ENCODE results near the gene MYF6. TPM values are rescaled to one million over a fixed set of nuclear protein-coding genes. Genes with fewer than 3 reads are reported as not detected.
"Not testable (repeated sequence)": the region's sequence is repeated elsewhere in the genome, so short reads cannot be mapped to it uniquely, and the experiment has no call there.

MYF6 gene
- total RNA-seq (not detected), polyA plus RNA-seq (not detected)
- long read RNA-seq, donor 1, result 0 reads
- long read RNA-seq, donor 2, result 0 reads

GRCh38 chr12:80707126-80707829 lies at the start of gene MYF6:
MYF6 (plus strand) TSS chr12:80707634; CDS start chr12:80707720, 86 bp downstream.
- Histone ChIP-seq H3K27ac (ENCODE audit: low read depth in 1 of 2, low read length in 2 of 2) (no peak within 1 kb of the TSS), H3K36me3 (ENCODE audit: control insufficient read depth in 1 of 2, insufficient read depth in 2 of 2, low read length in 1 of 2) (no peaks in the 10 kb centered on the region), H3K4me3 (ENCODE audit: low read length in 2 of 2) (no peak within 1 kb of the TSS), H3K4me1 (ENCODE audit: control insufficient read depth in 1 of 2, insufficient read depth in 2 of 2, low read length in 2 of 2) (no peaks in the 10 kb centered on the region), H3K27me3 (ENCODE audit: control insufficient read depth in 1 of 2, insufficient read depth in 2 of 2, low read length in 1 of 2) (no peaks in the 10 kb centered on the region), H3K9me3 (ENCODE audit: control insufficient read depth, low read length) (peaks cover 1% of the 10 kb centered on the region)
- 82 to 84% methylated on average over 4 of the region's 4 CpGs for WGBS, 2 donors
- DNase-seq (no peak), ATAC-seq (ENCODE audit: low FRiP score) (no peak)
- intact Hi-C loops (cut with DNase I), result no loop called here

GRCh38 chr12:80659512-80660063 lies 47.8 kb upstream of the MYF6 start:
- Histone ChIP-seq H3K4me3 (ENCODE audit: low read length in 2 of 2) (no peak overlapping the region), H3K9me3 (ENCODE audit: control insufficient read depth, low read length) (no peaks in the 10 kb centered on the region), H3K27me3 (ENCODE audit: control insufficient read depth in 1 of 2, insufficient read depth in 2 of 2, low read length in 1 of 2) (no peaks in the 10 kb centered on the region), H3K36me3 (ENCODE audit: control insufficient read depth in 1 of 2, insufficient read depth in 2 of 2, low read length in 1 of 2) (no peaks in the 10 kb centered on the region), H3K4me1 (ENCODE audit: control insufficient read depth in 1 of 2, insufficient read depth in 2 of 2, low read length in 2 of 2) (no peaks in the 10 kb centered on the region), H3K27ac (ENCODE audit: low read depth in 1 of 2, low read length in 2 of 2) (no peak overlapping the region)
- ATAC-seq (ENCODE audit: low FRiP score) (no peak), DNase-seq (no peak)
- intact Hi-C loops (cut with DNase I), result no loop called here
- WGBS, 2 donors, result 78 to 88% methylated on average over 5 of the region's 5 CpGs

- no peaks in the 10 kb centered on the region for H3K36me3 ChIP-seq (ENCODE audit: control insufficient read depth in 1 of 2, insufficient read depth in 2 of 2, low read length in 1 of 2)
- ATAC-seq (ENCODE audit: low FRiP score) (no peak), DNase-seq (no peak)
- H3K9me3 ChIP-seq (ENCODE audit: control insufficient read depth, low read length), result no peaks in the 10 kb centered on the region
- H3K4me1 ChIP-seq (ENCODE audit: control insufficient read depth in 1 of 2, insufficient read depth in 2 of 2, low read length in 2 of 2), result no peaks in the 10 kb centered on the region
- H3K27me3 ChIP-seq (ENCODE audit: control insufficient read depth in 1 of 2, insufficient read depth in 2 of 2, low read length in 1 of 2), result no peaks in the 10 kb centered on the region
- no peak overlapping the region for H3K27ac ChIP-seq (ENCODE audit: low read depth in 1 of 2, low read length in 2 of 2)
- intact Hi-C loops (cut with DNase I), result no loop called here
- H3K4me3 ChIP-seq (ENCODE audit: low read length in 2 of 2), result no peak overlapping the region
Measured at GRCh38 chr12:80662586-80662985, 44.8 kb upstream of the MYF6 start.

- Histone ChIP-seq H3K27me3 (ENCODE audit: control insufficient read depth in 1 of 2, insufficient read depth in 2 of 2, low read length in 1 of 2) (no peaks in the 10 kb centered on the region), H3K27ac (ENCODE audit: low read depth in 1 of 2, low read length in 2 of 2) (no peak overlapping the region), H3K4me3 (ENCODE audit: low read length in 2 of 2) (no peak overlapping the region), H3K36me3 (ENCODE audit: control insufficient read depth in 1 of 2, insufficient read depth in 2 of 2, low read length in 1 of 2) (no peaks in the 10 kb centered on the region), H3K4me1 (ENCODE audit: control insufficient read depth in 1 of 2, insufficient read depth in 2 of 2, low read length in 2 of 2) (no peaks in the 10 kb centered on the region), H3K9me3 (ENCODE audit: control insufficient read depth, low read length) (no peaks in the 10 kb centered on the region)
- no peak for DNase-seq
- no peak for ATAC-seq (ENCODE audit: low FRiP score)
- WGBS, 2 donors, result 66% methylated on average over 5 of the region's 5 CpGs
- intact Hi-C loops (cut with DNase I), result no loop called here
Measured at GRCh38 chr12:80670214-80670613, 37.2 kb upstream of the MYF6 start.

- intact Hi-C loops (cut with DNase I); H3K4me1 ChIP-seq (ENCODE audit: control insufficient read depth in 1 of 2, insufficient read depth in 2 of 2, low read length in 2 of 2); H3K36me3 ChIP-seq (ENCODE audit: control insufficient read depth in 1 of 2, insufficient read depth in 2 of 2, low read length in 1 of 2); H3K27ac ChIP-seq (ENCODE audit: low read depth in 1 of 2, low read length in 2 of 2); H3K4me3 ChIP-seq (ENCODE audit: low read length in 2 of 2); ATAC-seq (ENCODE audit: low FRiP score); H3K27me3 ChIP-seq (ENCODE audit: control insufficient read depth in 1 of 2, insufficient read depth in 2 of 2, low read length in 1 of 2); H3K9me3 ChIP-seq (ENCODE audit: control insufficient read depth, low read length): not testable (repeated sequence)
- 90 to 92% methylated on average over 13 of the region's 13 CpGs for WGBS, 2 donors
- peak in 1 of 2 donors; percentile 36 for DNase-seq
Measured at GRCh38 chr12:80676042-80676636, 31.3 kb upstream of the MYF6 start.

GRCh38 chr12:80676856-80677255 lies 30.6 kb upstream of the MYF6 start:
- ATAC-seq (ENCODE audit: low FRiP score) (no peak), DNase-seq (no peak)
- Histone ChIP-seq H3K27me3 (ENCODE audit: control insufficient read depth in 1 of 2, insufficient read depth in 2 of 2, low read length in 1 of 2) (no peaks in the 10 kb centered on the region), H3K4me1 (ENCODE audit: control insufficient read depth in 1 of 2, insufficient read depth in 2 of 2, low read length in 2 of 2) (no peaks in the 10 kb centered on the region), H3K9me3 (ENCODE audit: control insufficient read depth, low read length) (no peaks in the 10 kb centered on the region), H3K27ac (ENCODE audit: low read depth in 1 of 2, low read length in 2 of 2) (no peak overlapping the region), H3K4me3 (ENCODE audit: low read length in 2 of 2) (no peak overlapping the region), H3K36me3 (ENCODE audit: control insufficient read depth in 1 of 2, insufficient read depth in 2 of 2, low read length in 1 of 2) (no peaks in the 10 kb centered on the region)
- intact Hi-C loops (cut with DNase I), result no loop called here
- WGBS, 2 donors, result 63 to 66% methylated on average over 1 of the region's 1 CpG

GRCh38 chr12:80677994-80678393 lies 29.4 kb upstream of the MYF6 start:
- intact Hi-C loops (cut with DNase I), result no loop called here
- ATAC-seq (ENCODE audit: low FRiP score), result no peak
- WGBS, 2 donors, result 95% methylated on average over 1 of the region's 1 CpG

GRCh38 chr12:80679346-80680131 lies 27.9 kb upstream of the MYF6 start:
- Histone ChIP-seq H3K4me1 (ENCODE audit: control insufficient read depth in 1 of 2, insufficient read depth in 2 of 2, low read length in 2 of 2) (no peaks in the 10 kb centered on the region), H3K36me3 (ENCODE audit: control insufficient read depth in 1 of 2, insufficient read depth in 2 of 2, low read length in 1 of 2) (no peaks in the 10 kb centered on the region), H3K27ac (ENCODE audit: low read depth in 1 of 2, low read length in 2 of 2) (no peak overlapping the region), H3K9me3 (ENCODE audit: control insufficient read depth, low read length) (no peaks in the 10 kb centered on the region), H3K4me3 (ENCODE audit: low read length in 2 of 2) (no peak overlapping the region), H3K27me3 (ENCODE audit: control insufficient read depth in 1 of 2, insufficient read depth in 2 of 2, low read length in 1 of 2) (no peaks in the 10 kb centered on the region)
- intact Hi-C loops (cut with DNase I), result no loop called here
- DNase-seq (no peak), ATAC-seq (ENCODE audit: low FRiP score) (no peak)
- WGBS, 2 donors, result 78 to 83% methylated on average over 3 of the region's 3 CpGs

More at GRCh38 chr12:80677994-80678393, 29.4 kb upstream of the MYF6 start:
- Histone ChIP-seq H3K27ac (ENCODE audit: low read depth in 1 of 2, low read length in 2 of 2) (no peak overlapping the region), H3K4me3 (ENCODE audit: low read length in 2 of 2) (no peak overlapping the region), H3K27me3 (ENCODE audit: control insufficient read depth in 1 of 2, insufficient read depth in 2 of 2, low read length in 1 of 2) (no peaks in the 10 kb centered on the region), H3K9me3 (ENCODE audit: control insufficient read depth, low read length) (no peaks in the 10 kb centered on the region), H3K4me1 (ENCODE audit: control insufficient read depth in 1 of 2, insufficient read depth in 2 of 2, low read length in 2 of 2) (no peaks in the 10 kb centered on the region), H3K36me3 (ENCODE audit: control insufficient read depth in 1 of 2, insufficient read depth in 2 of 2, low read length in 1 of 2) (no peaks in the 10 kb centered on the region)
- no peak for DNase-seq

Data from aorta (tissue), 5 donors.